Activated naive CD4-positive, alpha-beta T cell treated with Interleukin-2 at 50 U/mL for 16 hours (primary cell): ENCODE results near the gene STK26.

ENCODE experiments used
- DNase-seq: peaks from one replicate; pipeline ENCODE4 v3.0.0-alpha.2; 2020

The STK26 gene

GRCh38 chrX:132101206-132101605 is 78.1 kb downstream of the STK26 start:
- DNase-seq: no peak

DNA sequence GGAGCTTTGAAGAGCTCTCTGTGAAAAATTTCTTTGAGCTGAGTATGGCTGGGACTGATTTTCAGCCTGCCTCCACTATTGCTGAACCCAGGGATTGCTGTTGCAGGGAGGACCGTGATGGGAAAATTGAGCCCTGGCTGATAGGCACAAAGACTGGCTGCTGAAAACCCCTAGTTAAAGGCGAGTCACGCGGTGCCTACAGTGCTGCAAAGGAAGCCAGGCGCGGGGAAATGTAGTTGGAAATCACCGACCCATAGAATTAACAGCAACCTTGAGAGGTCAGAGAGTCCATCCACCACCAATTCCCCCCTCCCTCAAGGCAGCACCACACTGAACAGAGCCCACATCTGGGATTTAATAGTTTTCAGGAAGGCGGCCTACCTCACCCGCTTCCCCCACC is 78.7 kb downstream of the STK26 start:
- no peak for DNase-seq

GRCh38 chrX:132107291-132107690 is 84.2 kb downstream of the STK26 start:
- DNase-seq: no peak

DNA sequence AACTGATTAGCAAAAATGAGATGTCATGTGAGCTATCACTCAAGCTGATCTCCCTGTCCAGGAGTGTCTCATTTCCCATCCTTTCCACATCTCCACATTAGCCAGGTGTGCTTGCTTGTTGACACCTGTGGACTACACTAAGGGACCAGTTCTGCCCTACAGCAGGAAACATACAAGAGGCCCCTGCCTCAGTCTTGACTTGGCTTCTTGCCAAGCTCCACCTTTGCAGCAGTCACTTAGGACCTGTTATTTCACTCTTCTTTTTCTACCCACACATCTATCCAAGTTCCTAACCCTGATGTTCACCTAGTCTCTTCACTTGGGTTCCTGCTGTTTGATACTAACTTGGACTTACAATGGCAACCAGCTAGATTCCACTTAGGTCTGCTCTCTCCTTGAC is 91.5 kb downstream of the STK26 start:
- no peak for DNase-seq

GRCh38 chrX:132115792-132116191 is 92.7 kb downstream of the STK26 start:
- DNase-seq: no peak

- DNase-seq: no peak
Observed at GRCh38 chrX:132118358-132118757, 95.3 kb downstream of the STK26 start.

DNA sequence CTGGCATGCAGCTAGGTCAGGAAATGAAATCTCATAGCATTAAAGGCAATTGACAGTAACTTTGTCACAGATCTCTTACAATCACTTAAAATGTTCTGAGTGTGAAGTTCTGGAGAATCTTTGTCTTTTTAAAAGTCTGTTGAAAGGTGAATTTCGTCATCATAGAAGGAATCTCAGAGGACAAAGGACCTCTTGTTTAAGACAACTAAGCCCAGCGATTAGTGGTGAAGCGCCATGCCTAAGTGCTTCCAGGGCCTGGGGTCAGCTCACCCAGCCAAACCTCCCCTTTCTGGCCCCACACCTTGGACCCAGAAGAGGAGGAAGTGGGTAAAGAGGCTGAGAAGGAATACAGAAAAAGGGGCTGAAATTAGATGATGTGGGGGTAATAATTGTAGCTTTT is 96.2 kb downstream of the STK26 start:
- DNase-seq: no peak

- no peak for DNase-seq
Observed at GRCh38 chrX:132119821-132120515, 96.9 kb downstream of the STK26 start.

DNA sequence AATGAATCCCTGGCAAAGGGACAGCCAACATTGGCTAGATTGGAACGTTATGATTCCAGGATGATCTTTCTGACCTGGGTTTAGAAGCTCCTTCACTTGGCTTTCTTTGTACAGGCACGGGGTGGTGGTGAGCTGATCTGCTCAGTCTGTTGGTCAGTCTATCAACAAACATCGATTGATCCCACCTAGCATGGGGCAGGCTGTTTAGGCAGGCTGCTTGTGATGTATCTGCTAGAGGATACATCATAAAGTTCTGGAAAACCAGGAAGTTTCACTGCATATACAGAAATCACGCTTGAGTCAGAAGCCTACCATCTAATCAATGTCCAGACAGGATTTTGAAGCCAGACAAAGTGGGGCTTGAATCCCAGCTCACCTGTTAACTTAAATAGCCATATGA is 97.8 kb downstream of the STK26 start:
- DNase-seq: no peak
